Endothelial cell of umbilical vein (primary cell): ENCODE measurements around the gene CSNK1D. TPM values are rescaled to one million over a fixed set of nuclear protein-coding genes. Genes with fewer than 3 reads are reported as not detected.

Experiments
- BruUV-seq: library from RNA; stranded (reverse); fragments of 400-500 nt; replicated peaks from 2 replicates; lab custom pipeline; 2021; lab: Mats Ljungman, UMichigan
- CTCF ChIA-PET: fragments of 300-600, 350-600 bp; sonication (Branson Sonifier 250); formaldehyde crosslinking; loops from one replicate; lab custom pipeline; 2021; ENCODE audit warnings: antibody characterized with exemption, inconsistent platforms; lab: Charles Lee
- POLR2A ChIA-PET: fragments of 300-600, 350-600 bp; sonication (Branson Sonifier 250); formaldehyde crosslinking; loops from one replicate; lab custom pipeline; 2021; ENCODE audit warnings: antibody characterized with exemption, inconsistent platforms; lab: Charles Lee
- DNase-seq: peaks from one replicate; pipeline ENCODE4 v3.0.0-alpha.2; 2011; ENCODE audit warnings: low read depth, low spot score
- FAIRE-seq: peaks from 2 replicates; lab custom pipeline; 2011; peaks lifted over from hg19 to GRCh38; lab: Jason Lieb, UNC
- H2AFZ ChIP-seq: 2 replicates; pipeline ENCODE4 v1.6.0; 2012; ENCODE audit warnings: low read depth, low read length, control low read depth, inconsistent platforms
- H3K27ac ChIP-seq: 2 replicates; pipeline ENCODE4 v1.5.1; 2011; ENCODE audit warnings: low read depth, mild to moderate bottlenecking, control low read depth, low read length, moderate library complexity; ENCODE audit not compliant: insufficient read depth
- H3K27me3 ChIP-seq, 2 experiments: 2 replicates each; pipeline versions ENCODE4 v1.6.0 to v1.6.1; 2011; ENCODE audit warnings: low read length in 2 of 2, mixed read lengths in 1 of 2; ENCODE audit not compliant: control insufficient read depth in 2 of 2, insufficient read depth in 2 of 2
- H3K36me3 ChIP-seq, 2 experiments: 2 replicates in 1 of 2; 3 replicates in 1 of 2; pipeline ENCODE4 v1.5.1; 2011; ENCODE audit warnings: low read length in 2 of 2, mild to moderate bottlenecking in 1 of 2, moderate library complexity in 1 of 2; ENCODE audit not compliant: control insufficient read depth in 2 of 2, insufficient read depth in 2 of 2; ENCODE audit errors: extremely low read depth in 1 of 2
- H3K4me1 ChIP-seq: 3 replicates; pipeline ENCODE4 v1.5.1; 2011; ENCODE audit warnings: mild to moderate bottlenecking, low read length; ENCODE audit not compliant: control insufficient read depth, insufficient read depth; ENCODE audit errors: extremely low read depth
- H3K4me2 ChIP-seq: 2 replicates; pipeline ENCODE4 v1.6.1; 2011; ENCODE audit warnings: low read length, control low read depth, mixed read lengths; ENCODE audit not compliant: insufficient read depth
- H3K4me3 ChIP-seq, 3 experiments: fragments of 200-600 bp in 1 of 3; sonication (generic), shearing (Covaris generic) in 1 of 3; replicated peaks in 1 of 3; 2 replicates each; pipeline ENCODE4 v1.5.1; 2011 to 2016; ENCODE audit warnings: control low read depth in 3 of 3, low read length in 3 of 3, mild to moderate bottlenecking in 2 of 3, inconsistent platforms in 1 of 3, low read depth in 1 of 3, moderate library complexity in 1 of 3; ENCODE audit not compliant: insufficient read depth in 1 of 3
- H3K79me2 ChIP-seq: 2 replicates; pipeline ENCODE4 v1.6.0; 2012; ENCODE audit warnings: low read length, inconsistent platforms; ENCODE audit not compliant: control insufficient read depth, insufficient read depth
- H3K9ac ChIP-seq: replicated peaks from 2 replicates; pipeline ENCODE3; 2011; ENCODE audit warnings: low read length, control low read depth; ENCODE audit not compliant: insufficient read depth; ENCODE audit errors: extremely low read depth
- H3K9me1 ChIP-seq: replicated peaks from 3 replicates; pipeline ENCODE4 v1.6.0; 2011; ENCODE audit warnings: mild to moderate bottlenecking, low read length; ENCODE audit not compliant: control insufficient read depth, insufficient read depth; ENCODE audit errors: extremely low read depth
- H3K9me3 ChIP-seq: replicated peaks from 2 replicates; pipeline ENCODE4 v1.5.1; 2012; ENCODE audit warnings: low read length, inconsistent platforms; ENCODE audit not compliant: control insufficient read depth, insufficient read depth
- H4K20me1 ChIP-seq: replicated peaks from 2 replicates; pipeline ENCODE3; 2011; ENCODE audit warnings: mild to moderate bottlenecking, low read length; ENCODE audit not compliant: control insufficient read depth, insufficient read depth; ENCODE audit errors: extremely low read depth
- CTCF ChIP-seq, 2 donors: IDR thresholded peaks; 1 replicate in 1 of 2; 2 replicates in 1 of 2; pipeline ENCODE4 v1.5.1; 2011; ENCODE audit warnings: low read length in 2 of 2, mild to moderate bottlenecking in 2 of 2, moderate library complexity in 2 of 2, control low read depth in 1 of 2, inconsistent platforms in 1 of 2, low read depth in 1 of 2; ENCODE audit not compliant: insufficient read depth in 1 of 2; ENCODE audit errors: extremely low read depth in 1 of 2
- EZH2 ChIP-seq: IDR thresholded peaks from 2 replicates; pipeline ENCODE4 v1.6.1; 2012; ENCODE audit warnings: borderline replicate concordance, low read depth, mild to moderate bottlenecking, moderate library complexity, low read length, inconsistent platforms; ENCODE audit not compliant: severe bottlenecking
- FOS ChIP-seq: IDR thresholded peaks from 2 replicates; pipeline ENCODE4 v1.6.1; 2011; ENCODE audit warnings: mild to moderate bottlenecking, low read length, moderate library complexity, borderline replicate concordance; ENCODE audit not compliant: insufficient read depth
- GATA2 ChIP-seq: IDR thresholded peaks from 2 replicates; pipeline ENCODE4 v1.7.0; 2011; ENCODE audit warnings: low read depth, mild to moderate bottlenecking, moderate library complexity, mixed read lengths, low read length; ENCODE audit not compliant: insufficient read length, insufficient read depth
- JUN ChIP-seq: IDR thresholded peaks from 2 replicates; pipeline ENCODE4 v1.6.1; 2011; ENCODE audit warnings: borderline replicate concordance, low read depth; ENCODE audit not compliant: insufficient read length, insufficient read depth
- MAX ChIP-seq: IDR thresholded peaks from 2 replicates; pipeline ENCODE4 v1.6.1; 2011; ENCODE audit not compliant: insufficient read depth, insufficient read length
- MYC ChIP-seq: IDR thresholded peaks from one replicate; pipeline ENCODE4 v1.6.1; 2011; ENCODE audit warnings: mild to moderate bottlenecking, low read depth, low read length
- POLR2A ChIP-seq: IDR thresholded peaks from 2 replicates; pipeline ENCODE4 v1.6.1; 2012; ENCODE audit warnings: low read depth, mild to moderate bottlenecking, control low read depth, low read length
- POLR2AphosphoS5 ChIP-seq: IDR thresholded peaks from 2 replicates; pipeline ENCODE4 v1.6.1; 2012; ENCODE audit warnings: low read depth, mild to moderate bottlenecking, control low read depth, low read length, moderate library complexity; ENCODE audit not compliant: insufficient read depth
- dilution Hi-C: fragments of 300-500 bp; cut with MboI; formaldehyde crosslinking; loops from one replicate; pipeline ENCODE4 v1.15.0; 2019; ENCODE audit warnings: low sequenced_read_pairs; ENCODE audit not compliant: extremely low pct_ligation_motif_present
- intact Hi-C: fragments of 100-400 bp; cut with micrococcal nuclease; formaldehyde crosslinking; loops from one replicate; pipeline ENCODE4 v1.10.0; 2022
- polyA plus RNA-seq, 4 experiments: library from polyadenylated mRNA; depleted of rRNA in 3 of 4; stranded (reverse) in 3 of 4; unstranded in 1 of 4; fragments of >200 nt; gene quantifications; 2 replicates each; pipeline versions ENCODE4 v1.2.1 to v1.2.3, GENCODE V29; 2011 to 2012; ENCODE audit warnings: missing spikeins in 1 of 4
- total RNA-seq: library from RNA; stranded (reverse); gene quantifications from 2 replicates; pipeline ENCODE4 v1.2.3, GENCODE V29; 2021

The CSNK1D gene
- total and polyA plus RNA-seq, 2 donors (not counting 3 experiments of a cell fraction or from before 2014, with no cell fraction given), result 127 to 155 TPM

- Histone ChIP-seq H3K4me1 (peaks cover 29% of the 10 kb centered on the region), H3K4me2 (no peak overlapping the region), H3K9me1 (no peaks in the 10 kb centered on the region), H3K4me3 (no peak overlapping the region), H3K27me3 (no peaks in the 10 kb centered on the region), H3K27ac (peak overlapping the region; percentile 67), H3K36me3 (peaks cover 23 to 65% of the 10 kb centered on the region in 2 experiments), H4K20me1 (peaks cover 2% of the 10 kb centered on the region), H3K79me2 (peaks cover 37% of the 10 kb centered on the region), H2AFZ (no peak overlapping the region), H3K9me3 (no peaks in the 10 kb centered on the region), H3K9ac (no peak overlapping the region)
- intact Hi-C loops, result loop anchor here (10.0 kb wide), 1 partner anchor 169 kb away; the partner anchor contains the start of genes HEXD and OGFOD3
- no TSS peak for BruUV-seq
- DNase-seq (no peak), FAIRE-seq (no peak)
- TF ChIP-seq POLR2AphosphoS5, result no peak
- no peak for TF ChIP-seq POLR2A
- no peak for TF ChIP-seq JUN
- TF ChIP-seq CTCF (IDR thresholded peaks at IDR 0.05; ENCODE audit: extremely low read depth in 1 of 2, insufficient read depth in 1 of 2, low read depth in 1 of 2, low read length in 2 of 2), result no peak
- no peak for TF ChIP-seq EZH2
- no peak for TF ChIP-seq MAX
- TF ChIP-seq MYC, result no peak
- TF ChIP-seq FOS, result no peak
- TF ChIP-seq GATA2, result no peak
- dilution Hi-C loops, result no loop called here
- POLR2A ChIA-PET, result no interaction called here
- CTCF ChIA-PET, result interaction anchor here (1.1 to 6.7 kb wide), 2 partner anchors 10 to 40 kb away, joined by 3 to 52 read pairs; no protein-coding TSS in a partner anchor
Measured at GRCh38 chr17:82246040-82246364, 27.5 kb downstream of the CSNK1D start.
